Skin of body (tissue), 2 donors: ENCODE measurements around the gene PCDHB11. TPM values are rescaled to one million over a fixed set of nuclear protein-coding genes. Genes with fewer than 3 reads are reported as not detected.
"Not testable (repeated sequence)": the region's sequence is repeated elsewhere in the genome, so short reads cannot be mapped to it uniquely, and the experiment has no call there.

Experiments
- DNase-seq: peaks from one replicate; lab custom pipeline; 2025; lab: John Stamatoyannopoulos, UW
- total RNA-seq: library from RNA; depleted of rRNA; stranded (reverse); fragments of >200 nt; gene quantifications from one replicate; pipeline ENCODE4 v1.2.3, GENCODE V29; 2014

The PCDHB11 gene
- total RNA-seq = 3.5 TPM

- no peak for DNase-seq
These were observed at the start of gene PCDHB11 for GRCh38 chr5:141199359-141200235. TSS of gene PCDHB11 (plus strand) at chr5:141199627. CDS start at chr5:141199775, 148 bp downstream.

DNA sequence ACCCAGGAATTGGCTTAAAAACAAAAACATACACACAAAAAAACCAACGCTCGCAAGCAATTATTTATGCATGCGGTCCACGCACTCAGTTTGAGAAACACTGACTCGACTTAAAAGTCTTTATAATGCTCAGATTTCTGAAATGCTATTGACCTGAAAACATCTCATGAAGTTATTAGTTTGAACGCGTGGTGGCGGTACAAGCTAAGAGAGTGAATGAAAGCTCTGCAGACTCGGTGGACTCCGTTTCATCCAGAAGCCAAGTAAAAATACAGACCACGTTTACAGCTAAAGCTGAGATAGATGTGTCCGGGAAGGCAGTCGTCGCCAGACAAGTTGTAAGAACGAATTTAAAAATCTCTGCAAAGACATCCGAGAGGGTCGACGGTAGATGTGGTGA lies 49.6 kb upstream of the PCDHB11 start, which contains the start of gene PCDHB6:
PCDHB6 (plus strand) TSS at position 246 of the 400 bp plus-strand sequence. CDS start 201 bp downstream, outside the sequence.
- DNase-seq = no peak

DNA sequence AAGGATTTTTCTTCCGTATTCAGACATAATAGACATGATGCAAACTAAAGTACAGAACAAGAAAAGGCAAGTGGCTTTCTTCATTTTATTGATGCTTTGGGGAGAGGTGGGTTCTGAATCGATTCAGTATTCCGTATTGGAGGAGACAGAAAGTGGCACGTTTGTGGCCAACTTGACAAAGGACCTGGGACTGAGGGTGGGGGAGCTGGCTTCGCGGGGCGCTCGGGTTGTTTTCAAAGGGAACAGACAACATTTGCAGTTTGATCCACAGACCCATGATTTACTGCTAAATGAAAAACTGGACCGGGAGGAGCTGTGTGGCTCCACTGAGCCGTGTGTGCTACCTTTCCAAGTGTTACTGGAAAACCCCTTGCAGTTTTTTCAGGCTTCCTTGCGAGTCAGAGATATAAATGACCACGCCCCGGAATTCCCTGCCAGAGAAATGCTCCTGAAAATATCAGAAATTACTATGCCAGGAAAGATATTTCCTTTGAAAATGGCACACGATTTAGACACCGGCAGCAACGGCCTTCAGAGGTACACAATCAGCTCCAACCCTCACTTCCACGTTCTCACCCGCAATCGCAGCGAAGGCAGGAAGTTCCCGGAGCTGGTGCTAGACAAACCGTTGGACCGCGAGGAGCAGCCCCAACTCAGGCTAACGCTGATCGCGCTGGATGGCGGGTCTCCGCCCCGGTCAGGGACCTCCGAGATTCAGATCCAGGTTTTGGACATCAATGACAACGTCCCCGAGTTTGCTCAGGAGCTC lies 49.0 kb upstream of the PCDHB11 start:
- no peak for DNase-seq

GRCh38 chr5:141150993-141151325 lies 48.5 kb upstream of the PCDHB11 start:
- no peak for DNase-seq

- DNase-seq = not testable (repeated sequence)
These were observed 47.8 kb upstream of the PCDHB11 start for GRCh38 chr5:141151632-141152031.

GRCh38 chr5:141152096-141152495 lies 47.3 kb upstream of the PCDHB11 start:
- not testable (repeated sequence) for DNase-seq

- no peak for DNase-seq
These were observed 43.7 kb upstream of the PCDHB11 start for GRCh38 chr5:141155540-141156374.

- not testable (repeated sequence) for DNase-seq
These were observed 42.1 kb upstream of the PCDHB11 start for GRCh38 chr5:141157356-141157755.

DNA sequence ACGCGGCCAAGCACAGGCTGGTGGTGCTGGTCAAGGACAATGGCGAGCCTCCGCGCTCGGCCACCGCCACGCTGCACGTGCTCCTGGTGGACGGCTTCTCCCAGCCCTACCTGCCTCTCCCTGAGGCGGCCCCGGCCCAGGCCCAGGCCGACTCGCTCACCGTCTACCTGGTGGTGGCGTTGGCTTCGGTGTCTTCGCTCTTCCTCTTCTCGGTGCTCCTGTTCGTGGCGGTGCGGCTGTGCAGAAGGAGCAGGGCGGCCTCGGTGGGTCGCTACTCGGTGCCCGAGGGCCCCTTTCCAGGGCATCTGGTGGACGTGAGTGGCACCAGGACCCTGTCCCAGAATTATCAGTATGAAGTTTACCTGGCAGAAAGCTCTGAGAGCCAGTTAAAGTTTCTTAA lies 41.5 kb upstream of the PCDHB11 start:
- not testable (repeated sequence) for DNase-seq

DNA sequence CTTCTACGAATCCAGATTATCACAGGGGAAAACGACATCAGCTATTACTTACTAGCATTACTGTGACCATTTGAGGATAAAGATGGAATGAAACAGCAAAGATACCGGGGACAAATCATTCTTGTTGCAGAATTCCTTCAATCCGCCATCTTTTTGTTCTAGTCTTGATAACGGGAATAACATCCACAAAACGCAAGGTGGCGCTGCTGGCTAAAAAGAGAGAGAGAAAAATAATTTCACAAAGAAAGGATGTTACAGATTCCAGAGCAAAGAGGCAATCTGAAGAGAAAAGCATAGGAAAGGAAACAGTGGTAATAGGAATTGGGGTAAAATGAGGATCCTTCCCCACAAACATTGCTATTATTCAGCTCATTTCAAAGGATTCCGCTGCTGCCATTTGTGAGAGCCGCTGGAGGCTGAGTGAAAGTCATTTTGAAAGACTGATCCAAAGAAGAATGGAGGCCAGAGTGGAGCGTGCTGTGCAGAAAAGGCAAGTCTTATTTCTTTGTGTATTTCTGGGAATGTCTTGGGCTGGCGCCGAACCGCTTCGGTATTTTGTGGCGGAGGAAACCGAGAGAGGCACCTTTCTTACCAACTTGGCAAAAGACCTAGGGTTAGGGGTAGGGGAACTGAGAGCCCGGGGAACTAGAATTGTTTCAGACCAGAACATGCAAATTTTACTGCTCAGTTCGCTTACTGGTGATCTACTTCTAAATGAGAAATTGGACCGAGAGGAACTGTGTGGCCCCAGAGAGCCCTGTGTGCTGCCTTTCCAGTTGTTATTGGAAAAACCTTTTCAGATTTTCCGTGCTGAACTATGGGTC lies 26.8 kb upstream of the PCDHB11 start, which contains the start of gene PCDHB7:
PCDHB7 (plus strand) TSS at position 264 of the 824 bp plus-strand sequence; CDS start at position 456, 192 bp downstream.
- no peak for DNase-seq

GRCh38 chr5:141174291-141175104 lies 24.9 kb upstream of the PCDHB11 start:
- not testable (repeated sequence) for DNase-seq

DNA sequence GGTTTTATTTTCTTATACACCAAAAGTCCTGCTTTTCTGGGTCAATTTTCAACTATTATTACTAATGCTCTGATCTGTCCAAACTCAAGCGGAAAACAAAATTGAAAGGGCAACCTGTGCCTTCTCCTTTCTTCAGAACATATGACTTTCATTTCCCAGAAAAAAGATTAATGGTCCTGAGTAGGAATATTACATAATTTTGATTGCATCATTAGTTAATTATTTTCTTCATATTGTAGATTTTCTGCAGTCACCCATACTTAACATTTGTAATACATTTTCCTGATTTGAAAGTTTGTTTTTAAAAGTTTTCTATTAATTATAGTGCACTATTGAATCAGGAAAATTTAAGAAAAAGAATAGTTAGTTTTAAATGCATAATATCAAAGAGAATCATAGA lies 23.5 kb upstream of the PCDHB11 start:
- no peak for DNase-seq

DNA sequence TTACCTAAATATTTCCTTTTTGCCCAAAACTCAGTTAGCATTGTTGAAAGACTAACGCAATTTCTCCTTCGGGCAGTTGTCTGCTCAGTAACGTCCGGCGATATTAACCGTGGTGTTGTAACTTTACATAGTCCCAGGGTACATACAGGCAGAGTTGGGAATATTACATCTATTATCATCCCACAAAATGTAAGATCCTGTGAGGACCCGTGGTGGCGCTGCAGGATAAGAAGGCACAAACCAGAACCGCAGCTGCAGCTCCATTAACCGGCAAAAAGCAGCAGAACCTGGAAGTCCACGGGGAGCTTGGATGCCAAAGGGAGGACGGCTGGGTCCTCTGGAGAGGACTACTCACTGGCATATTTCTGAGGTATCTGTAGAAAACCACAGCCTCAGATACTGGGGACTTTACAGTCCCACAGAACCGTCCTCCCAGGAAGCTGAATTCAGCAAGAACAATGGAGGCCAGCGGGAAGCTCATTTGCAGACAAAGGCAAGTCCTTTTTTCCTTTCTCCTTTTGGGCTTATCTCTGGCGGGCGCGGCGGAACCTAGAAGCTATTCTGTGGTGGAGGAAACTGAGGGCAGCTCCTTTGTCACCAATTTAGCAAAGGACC lies 21.7 kb upstream of the PCDHB11 start, which contains the start of gene PCDHB8:
PCDHB8 (plus strand) TSS at position 214 of the 615 bp plus-strand sequence; CDS start at position 459, 245 bp downstream.
- DNase-seq = not testable (repeated sequence)

- DNase-seq = not testable (repeated sequence)
These were observed 20.1 kb upstream of the PCDHB11 start for GRCh38 chr5:141179371-141179770.

GRCh38 chr5:141179876-141180275 lies 19.6 kb upstream of the PCDHB11 start:
- DNase-seq = not testable (repeated sequence)

- DNase-seq = no peak
These were observed 19.1 kb upstream of the PCDHB11 start for GRCh38 chr5:141180313-141180712.

DNA sequence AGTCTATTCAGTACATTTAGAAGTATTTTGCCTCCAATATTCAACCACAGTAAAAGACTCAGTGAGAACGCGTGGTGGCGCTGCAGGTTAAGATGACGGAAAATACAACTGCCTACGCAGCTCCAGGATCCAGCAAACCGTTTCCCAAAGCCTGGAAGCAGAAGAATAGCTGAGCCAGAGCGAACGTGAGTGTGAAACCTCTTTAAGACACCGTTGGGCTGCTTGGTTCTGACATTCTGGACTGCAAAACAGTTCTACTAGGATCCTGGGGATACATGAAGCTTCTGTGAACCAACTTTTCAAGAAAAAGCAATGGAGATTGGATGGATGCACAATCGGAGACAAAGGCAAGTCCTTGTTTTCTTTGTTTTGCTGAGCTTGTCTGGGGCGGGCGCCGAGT lies 17.2 kb upstream of the PCDHB11 start, which contains the start of gene PCDHB16:
PCDHB16 (plus strand) TSS at position 140 of the 400 bp plus-strand sequence; CDS start at position 313, 173 bp downstream.
- DNase-seq = no peak

DNA sequence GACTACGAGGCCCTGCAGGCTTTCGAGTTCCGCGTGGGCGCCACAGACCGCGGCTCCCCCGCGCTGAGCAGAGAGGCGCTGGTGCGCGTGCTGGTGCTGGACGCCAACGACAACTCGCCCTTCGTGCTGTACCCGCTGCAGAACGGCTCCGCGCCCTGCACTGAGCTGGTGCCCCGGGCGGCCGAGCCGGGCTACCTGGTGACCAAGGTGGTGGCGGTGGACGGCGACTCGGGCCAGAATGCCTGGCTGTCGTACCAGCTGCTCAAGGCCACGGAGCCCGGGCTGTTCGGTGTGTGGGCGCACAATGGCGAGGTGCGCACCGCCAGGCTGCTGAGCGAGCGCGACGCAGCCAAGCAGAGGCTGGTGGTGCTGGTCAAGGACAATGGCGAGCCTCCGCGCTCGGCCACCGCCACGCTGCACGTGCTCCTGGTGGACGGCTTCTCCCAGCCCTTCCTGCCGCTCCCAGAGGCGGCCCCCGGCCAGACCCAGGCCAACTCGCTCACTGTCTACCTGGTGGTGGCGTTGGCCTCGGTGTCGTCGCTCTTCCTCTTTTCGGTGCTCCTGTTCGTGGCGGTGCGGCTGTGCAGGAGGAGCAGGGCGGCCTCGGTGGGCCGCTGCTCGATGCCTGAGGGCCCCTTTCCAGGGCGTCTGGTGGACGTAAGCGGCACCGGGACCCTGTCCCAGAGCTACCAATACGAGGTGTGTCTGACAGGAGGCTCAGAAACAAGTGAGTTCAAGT lies 15.1 kb upstream of the PCDHB11 start:
- not testable (repeated sequence) for DNase-seq
